ENCODE results near the gene MRPS18A. TPM values are rescaled to one million over a fixed set of nuclear protein-coding genes. Genes with fewer than 3 reads are reported as not detected.

The MRPS18A gene
- total and polyA plus RNA-seq, 2 of the 13 experiments (the other 11 are each of a cell fraction or from before 2014, with no cell fraction given): 87.8 to 89.1 TPM

- TF ChIP-seq ZBTB40 (IDR thresholded peaks at IDR 0.05) (no peak), ZBTB40 (CRISPR knock-in tag; IDR thresholded peaks at IDR 0.05) (peak; percentile 91), FIP1L1 (IDR thresholded peaks at IDR 0.05; ENCODE audit: borderline replicate concordance, insufficient read depth, low read depth, low read length) (no peak), FOXA1 (IDR thresholded peaks at IDR 0.05) (no peak), FOXA1 (CRISPR knock-in tag; IDR thresholded peaks at IDR 0.05) (no peak; the same call in 1 of the 2 replicates), ZNF598 (CRISPR knock-in tag; IDR thresholded peaks at IDR 0.05; ENCODE audit: borderline replicate concordance) (peak; percentile 91), ZNF839 (CRISPR knock-in tag; IDR thresholded peaks at IDR 0.05; ENCODE audit: borderline replicate concordance) (0 out of 2 replicates have a peak, but pooled peaks have one; percentile 70), NR2F1 (CRISPR knock-in tag; IDR thresholded peaks at IDR 0.05) (0 out of 4 replicates have a peak, but pooled peaks have one; percentile 16 to 25), MIXL1 (CRISPR knock-in tag; IDR thresholded peaks at IDR 0.05) (peak; percentile 35; the same call in 1 of the 2 replicates), THAP8 (CRISPR knock-in tag; IDR thresholded peaks at IDR 0.05; ENCODE audit: borderline replicate concordance) (no peak), REL (CRISPR knock-in tag; conservative IDR thresholded peaks at IDR 0.05) (no peak; the same call in 1 of the 2 replicates), ZSCAN9 (CRISPR knock-in tag; IDR thresholded peaks at IDR 0.05; ENCODE audit: borderline replicate concordance) (peak; percentile 82), ZNF616 (CRISPR knock-in tag; IDR thresholded peaks at IDR 0.05; ENCODE audit: low read depth) (0 out of 2 replicates have a peak, but pooled peaks have one; percentile 70), HOXD1 (CRISPR knock-in tag; IDR thresholded peaks at IDR 0.05) (peak; percentile 22; the same call in 1 of the 2 replicates), ARNTL (CRISPR knock-in tag; IDR thresholded peaks at IDR 0.05) (no peak; the same call in 1 of the 2 replicates), SRY (CRISPR knock-in tag; IDR thresholded peaks at IDR 0.05) (peak; percentile 72; the same call in 1 of the 2 replicates), ZFY (CRISPR knock-in tag; IDR thresholded peaks at IDR 0.05) (peak; percentile 86)
- TF ChIP-seq, protein P1, sequence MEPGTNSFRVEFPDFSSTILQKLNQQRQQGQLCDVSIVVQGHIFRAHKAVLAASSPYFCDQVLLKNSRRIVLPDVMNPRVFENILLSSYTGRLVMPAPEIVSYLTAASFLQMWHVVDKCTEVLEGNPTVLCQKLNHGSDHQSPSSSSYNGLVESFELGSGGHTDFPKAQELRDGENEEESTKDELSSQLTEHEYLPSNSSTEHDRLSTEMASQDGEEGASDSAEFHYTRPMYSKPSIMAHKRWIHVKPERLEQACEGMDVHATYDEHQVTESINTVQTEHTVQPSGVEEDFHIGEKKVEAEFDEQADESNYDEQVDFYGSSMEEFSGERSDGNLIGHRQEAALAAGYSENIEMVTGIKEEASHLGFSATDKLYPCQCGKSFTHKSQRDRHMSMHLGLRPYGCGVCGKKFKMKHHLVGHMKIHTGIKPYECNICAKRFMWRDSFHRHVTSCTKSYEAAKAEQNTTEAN (CRISPR knock-in tag; conservative IDR thresholded peaks at IDR 0.05): peak; percentile 75; the same call in 1 of the 2 replicates
Measured at GRCh38 chr6:43635387-43636307, 51.9 kb downstream of the MRPS18A start, which contains the start of gene MAD2L1BP (continued).

All from HepG2 (cell line).